GM10248 (cell line): ENCODE data around the gene MGAT4B.

ENCODE experiments used
- CTCF ChIA-PET: fragments of 300-600 bp; sonication (Branson Sonifier 250); formaldehyde crosslinking; extraction: SDS; loops from one replicate; lab custom pipeline; 2021; ENCODE audit warnings: antibody characterized with exemption; lab: Yijun Ruan, JAX
- POLR2A ChIA-PET: fragments of 350-650 bp; sonication (Branson Sonifier 250); formaldehyde crosslinking; extraction: SDS; loops from one replicate; lab custom pipeline; 2020; ENCODE audit warnings: antibody characterized with exemption; lab: Yijun Ruan, JAX
- DNase-seq: peaks from one replicate; pipeline ENCODE4 v3.0.0; 2012; ENCODE audit errors: extremely low spot score
- CTCF ChIP-seq: IDR thresholded peaks from 2 replicates; pipeline ENCODE4 v1.5.1; 2012; ENCODE audit warnings: mild to moderate bottlenecking, low read depth; ENCODE audit errors: extremely low read depth, missing control alignments, control extremely low read depth

The MGAT4B gene

GRCh38 chr5:179803651-179804554, 2.8 kb downstream of the MGAT4B start:
- no peak for DNase-seq
- TF ChIP-seq CTCF, result no peak
- POLR2A ChIA-PET, result interaction anchor here (0.5 to 1.3 kb wide), 3 partner anchors 17 to 181 kb away, joined by 4 read pairs; partner anchors contain the start of genes HNRNPH1 and SQSTM1
- CTCF ChIA-PET, result interaction anchor here (1.1 to 3.5 kb wide), 5 partner anchors 36 to 512 kb away, joined by 3 to 20 read pairs (median 6); no protein-coding TSS in a partner anchor

GRCh38 chr5:179802950-179803562, 3.6 kb downstream of the MGAT4B start:
- TF ChIP-seq CTCF, result no peak
- CTCF ChIA-PET, result interaction anchor here (1.1 to 3.5 kb wide), 21 partner anchors 11 to 513 kb away, joined by 3 to 20 read pairs (median 6); no protein-coding TSS in a partner anchor
- POLR2A ChIA-PET, result interaction anchor here (0.9 to 1.3 kb wide), 2 partner anchors 17 to 180 kb away, joined by 4 read pairs; partner anchors contain the start of genes HNRNPH1 and SQSTM1
- no peak for DNase-seq

- CTCF ChIA-PET, result interaction anchor here (0.6 to 3.5 kb wide), 39 partner anchors 9 to 214 kb away, joined by 3 to 20 read pairs (median 4); partner anchors contain the start of genes LTC4S, MRNIP and SQSTM1
- POLR2A ChIA-PET, result interaction anchor here (0.8 to 1.0 kb wide), 3 partner anchors 18 to 187 kb away, joined by 3 to 8 read pairs (median 3); partner anchors contain the start of gene SQSTM1
- no peak for TF ChIP-seq CTCF
- DNase-seq, result no peak
Measured at GRCh38 chr5:179802207-179802883, 4.3 kb downstream of the MGAT4B start.

DNA sequence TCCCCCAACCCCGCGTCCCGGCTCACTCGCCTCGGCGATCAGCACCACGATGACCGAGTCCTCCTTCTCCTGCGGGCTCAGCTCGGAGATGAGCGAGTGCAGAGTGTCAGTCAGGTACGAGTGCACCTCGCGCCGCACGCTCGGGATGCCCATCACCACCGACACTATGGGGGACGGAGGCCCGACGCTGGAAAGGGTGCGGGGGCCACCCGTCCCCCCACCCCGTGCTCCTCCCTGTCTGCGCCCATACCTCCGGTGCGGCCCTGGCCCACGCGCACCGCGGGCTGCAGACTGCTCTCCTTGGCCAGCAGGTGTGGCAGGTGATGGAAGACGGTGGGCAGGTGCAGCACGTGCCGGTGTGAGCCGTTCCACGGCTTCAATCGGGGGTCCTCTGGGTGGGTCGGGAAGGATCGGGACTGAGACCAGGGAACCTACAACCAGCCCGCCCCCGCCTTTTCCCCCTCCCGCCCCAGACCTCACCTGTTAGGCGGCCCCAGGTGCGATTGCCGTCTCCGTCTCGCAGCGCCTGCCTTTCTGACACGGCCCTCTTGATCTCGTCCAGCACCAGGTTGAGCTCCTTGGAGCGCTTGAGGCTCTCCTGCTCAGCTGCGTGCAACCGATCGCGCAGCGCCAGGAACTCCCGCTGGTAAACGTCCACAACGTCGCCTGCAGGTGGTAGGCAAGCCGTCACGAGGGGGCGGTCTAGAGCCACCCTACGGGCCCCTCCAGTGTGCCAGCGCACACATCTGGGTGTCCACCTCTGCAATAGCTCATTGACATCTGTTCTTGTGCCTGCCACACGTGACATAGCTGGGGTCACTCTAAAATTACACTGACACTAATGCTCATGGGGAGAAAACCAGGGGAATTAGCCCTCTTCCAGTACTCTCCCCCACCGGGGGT, 5.1 kb downstream of the MGAT4B start:
- CTCF ChIA-PET, result interaction anchor here (0.6 to 3.5 kb wide), 41 partner anchors 8 to 515 kb away, joined by 3 to 20 read pairs (median 4); partner anchors contain the start of genes LTC4S, MRNIP and SQSTM1
- DNase-seq, result peak; percentile 80
- POLR2A ChIA-PET, result interaction anchor here (0.8 to 1.0 kb wide), 3 partner anchors 19 to 186 kb away, joined by 3 to 8 read pairs (median 3); partner anchors contain the start of gene SQSTM1
- peak; percentile 73 for TF ChIP-seq CTCF

DNA sequence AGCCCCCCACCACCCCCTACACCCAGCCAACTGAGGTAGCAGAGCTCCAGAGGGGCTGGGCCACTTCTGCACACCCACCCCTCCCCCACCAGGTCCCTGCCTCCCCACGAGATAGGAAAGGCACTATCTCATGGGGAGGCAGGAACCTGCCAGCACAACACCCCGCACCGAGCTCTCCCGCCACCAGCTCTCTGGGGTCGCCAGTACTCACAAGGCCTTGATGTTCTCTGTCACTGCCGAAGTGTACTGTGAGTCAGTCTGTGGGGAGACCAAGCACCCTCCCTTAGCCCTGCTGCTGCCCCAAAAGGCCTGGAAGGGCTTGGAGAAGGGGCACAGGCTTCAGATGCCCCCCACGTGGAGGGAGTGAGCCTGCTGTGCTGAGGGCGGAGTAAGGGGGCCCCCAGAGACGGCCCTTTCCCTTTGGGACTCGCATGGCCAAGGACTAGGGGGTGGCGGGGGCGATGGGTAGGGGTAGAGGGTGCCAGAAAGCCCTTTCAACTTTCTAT, 5.9 kb downstream of the MGAT4B start:
- POLR2A ChIA-PET, result no interaction called here
- TF ChIP-seq CTCF, result no peak
- no peak for DNase-seq
- CTCF ChIA-PET, result interaction anchor here (1.0 to 3.2 kb wide), 6 partner anchors 13 to 515 kb away, joined by 3 to 20 read pairs (median 6); partner anchors contain the start of gene MRNIP
